Head of caudate nucleus (tissue), 42 donors: ENCODE results near the gene THAP4.
A peak's percentile ranks its signal among the peaks of the same experiment; 100 is the strongest.
"Not testable (repeated sequence)": the region's sequence is repeated elsewhere in the genome, so short reads cannot be mapped to it uniquely, and the experiment has no call there.

ENCODE experiments used
- DNase-seq, 42 donors: peaks; one replicate each; pipeline versions ENCODE4 v3.0.0 to v3.0.0-alpha.2; 2020 to 2021; ENCODE audit warnings: mixed read lengths in 7 of 42
- intact Hi-C: fragments of 100-400 bp; cut with DNase I; formaldehyde crosslinking; loops from one replicate; pipeline ENCODE4 v1.15.0; 2022

The THAP4 gene

GRCh38 chr2:241571821-241572620, 64.9 kb downstream of the THAP4 start:
- peak in 4 of 42 donors; percentile 3 to 24 (median 8) for DNase-seq
- intact Hi-C loops, result no loop called here

GRCh38 chr2:241570961-241571581, 65.9 kb downstream of the THAP4 start:
- peak in 6 of 42 donors; percentile 2 to 60 (median 33) for DNase-seq
- intact Hi-C loops, result no loop called here

- intact Hi-C loops, result no loop called here
- peak in 4 of 42 donors; percentile 19 to 35 (median 27) for DNase-seq
Measured at GRCh38 chr2:241569831-241570281, 67.1 kb downstream of the THAP4 start.

GRCh38 chr2:241568726-241569125, 68.2 kb downstream of the THAP4 start:
- intact Hi-C loops, result no loop called here
- DNase-seq, result peak in 3 of 42 donors; percentile 6 to 12 (median 11)

- DNase-seq, result peak in 2 of 42 donors; percentile 8 to 24
Measured at GRCh38 chr2:241567776-241568175, 69.2 kb downstream of the THAP4 start.

GRCh38 chr2:241567266-241567665, 69.7 kb downstream of the THAP4 start:
- intact Hi-C loops, DNase-seq: not testable (repeated sequence)

More at GRCh38 chr2:241567776-241568175, 69.2 kb downstream of the THAP4 start:
- intact Hi-C loops, result no loop called here

GRCh38 chr2:241566468-241566867, 70.5 kb downstream of the THAP4 start:
- DNase-seq, result no peak
- intact Hi-C loops, result no loop called here

GRCh38 chr2:241566021-241566420, 70.9 kb downstream of the THAP4 start:
- intact Hi-C loops, result not testable (repeated sequence)

GRCh38 chr2:241565411-241565810, 71.5 kb downstream of the THAP4 start:
- peak in 1 of 42 donors; percentile 10 for DNase-seq

More at GRCh38 chr2:241566021-241566420, 70.9 kb downstream of the THAP4 start:
- DNase-seq, result peak in 2 of 42 donors; percentile 11 to 28

GRCh38 chr2:241564596-241565410, 72.2 kb downstream of the THAP4 start:
- peak in 3 of 42 donors; percentile 6 to 29 (median 10) for DNase-seq
- intact Hi-C loops, result no loop called here

More at GRCh38 chr2:241565411-241565810, 71.5 kb downstream of the THAP4 start:
- intact Hi-C loops, result no loop called here

GRCh38 chr2:241563981-241564595, 72.9 kb downstream of the THAP4 start:
- intact Hi-C loops, result no loop called here
- DNase-seq, result peak in 3 of 42 donors; percentile 5 to 29 (median 9)

GRCh38 chr2:241563571-241563980, 73.4 kb downstream of the THAP4 start:
- intact Hi-C loops, result no loop called here
- peak in 1 of 42 donors; percentile 12 for DNase-seq

- peak in 1 of 42 donors; percentile 29 for DNase-seq
- intact Hi-C loops, result no loop called here
Measured at GRCh38 chr2:241563031-241563507, 73.9 kb downstream of the THAP4 start.

GRCh38 chr2:241562269-241562891, 74.6 kb downstream of the THAP4 start:
- intact Hi-C loops, result no loop called here
- no peak for DNase-seq

- intact Hi-C loops, result no loop called here
- DNase-seq, result peak in 41 of 42 donors; percentile 29 to 94 (median 81)
Measured at GRCh38 chr2:241561832-241562231, 75.1 kb downstream of the THAP4 start.

- intact Hi-C loops, result no loop called here
Measured at GRCh38 chr2:241560883-241561474, 76.0 kb downstream of the THAP4 start.

GRCh38 chr2:241560162-241560882, 76.6 kb downstream of the THAP4 start:
- DNase-seq, result no peak
- intact Hi-C loops, result no loop called here

More at GRCh38 chr2:241560883-241561474, 76.0 kb downstream of the THAP4 start:
- peak in 24 of 42 donors; percentile 18 to 86 (median 52) for DNase-seq
